Neural progenitor cell (in vitro differentiated cells): ENCODE measurements around the gene RUNDC1. TPM values are rescaled to one million over a fixed set of nuclear protein-coding genes. Genes with fewer than 3 reads are reported as not detected.

Experiments
- DNase-seq: peaks from one replicate; pipeline ENCODE4 v3.0.0-alpha.2; 2016; ENCODE audit warnings: low spot score
- H2AFZ ChIP-seq: fragments of 200-600 bp; sonication (generic); replicated peaks from 2 replicates; pipeline ENCODE4 v1.6.1; 2016; ENCODE audit warnings: antibody characterized with exemption
- H3F3A ChIP-seq: fragments of 200-600 bp; sonication (generic); 2 replicates; pipeline ENCODE4 v1.6.1; 2016; ENCODE audit warnings: antibody characterized with exemption, low read depth
- H3K27ac ChIP-seq: fragments of 200-600 bp; sonication (generic); 2 replicates; pipeline ENCODE4 v1.5.1; 2016; ENCODE audit warnings: mild to moderate bottlenecking
- H3K27me3 ChIP-seq: fragments of 200-600 bp; sonication (generic); 2 replicates; pipeline ENCODE4 v1.6.1; 2016; ENCODE audit warnings: mild to moderate bottlenecking, moderate library complexity
- H3K36me3 ChIP-seq: fragments of 200-600 bp; sonication (generic); 2 replicates; pipeline ENCODE4 v1.5.1; 2016
- H3K4me1 ChIP-seq: fragments of 200-600 bp; sonication (generic); 2 replicates; pipeline ENCODE4 v1.6.1; 2016; ENCODE audit warnings: mixed run types
- H3K4me2 ChIP-seq: fragments of 200-600 bp; sonication (generic); 2 replicates; pipeline ENCODE4 v1.6.1; 2016
- H3K4me3 ChIP-seq: fragments of 200-600 bp; sonication (generic); 2 replicates; pipeline ENCODE4 v1.5.1; 2016
- H3K79me2 ChIP-seq: fragments of 200-600 bp; sonication (generic); 2 replicates; pipeline ENCODE4 v1.6.1; 2016; ENCODE audit warnings: low read depth
- H3K9ac ChIP-seq: fragments of 200-600 bp; sonication (generic); 2 replicates; pipeline ENCODE4 v1.6.1; 2016
- H3K9me3 ChIP-seq: fragments of 200-600 bp; sonication (generic); 2 replicates; pipeline ENCODE4 v1.5.1; 2016; ENCODE audit warnings: low read depth
- H4K20me1 ChIP-seq: fragments of 200-600 bp; sonication (generic); 2 replicates; pipeline ENCODE4 v1.6.1; 2016; ENCODE audit warnings: low read depth
- H3K27ac Mint-ChIP-seq: 3 replicates; pipeline ENCODE4 v1.8.0; 2021; ENCODE audit warnings: mixed read lengths
- H3K27me3 Mint-ChIP-seq: 2 replicates; pipeline ENCODE4 v1.8.0; 2022; ENCODE audit warnings: low read depth, mild to moderate bottlenecking, inconsistent platforms, moderate library complexity, mixed read lengths; ENCODE audit not compliant: insufficient read depth
- H3K36me3 Mint-ChIP-seq: 3 replicates; pipeline ENCODE4 v1.8.0; 2021; ENCODE audit warnings: mixed read lengths
- H3K4me1 Mint-ChIP-seq: 3 replicates; pipeline ENCODE4 v1.8.0; 2021; ENCODE audit warnings: mixed read lengths
- H3K4me3 Mint-ChIP-seq: 3 replicates; pipeline ENCODE4 v1.8.0; 2021; ENCODE audit warnings: mild to moderate bottlenecking, moderate library complexity, mixed read lengths
- H3K9me3 Mint-ChIP-seq: 3 replicates; pipeline ENCODE4 v1.8.0; 2020; ENCODE audit warnings: mixed read lengths
- CTCF ChIP-seq: fragments of 200-600 bp; sonication (generic); IDR thresholded peaks from 2 replicates; pipeline ENCODE4 v1.5.1; 2017; ENCODE audit warnings: antibody characterized with exemption, mild to moderate bottlenecking
- EZH2 ChIP-seq: fragments of 200-600 bp; sonication (generic); IDR thresholded peaks from 2 replicates; pipeline ENCODE4 v1.6.1; 2017; ENCODE audit warnings: antibody characterized with exemption, mild to moderate bottlenecking, moderate library complexity
- EZH2phosphoT487 ChIP-seq: fragments of 200-600 bp; sonication (generic); IDR thresholded peaks from 2 replicates; pipeline ENCODE4 v1.6.1; 2017; ENCODE audit warnings: antibody characterized with exemption
- total RNA-seq: library from RNA; depleted of rRNA; stranded (reverse); fragments of >200 nt; gene quantifications from 2 replicates; pipeline ENCODE4 v1.2.3, GENCODE V29; 2015; ENCODE audit warnings: low replicate concordance

Gene RUNDC1
- total RNA-seq, 1 donor from 2014 or later: 11.4 TPM

GRCh38 chr17:42979511-42980273, 673 bp upstream of the RUNDC1 start, which contains the start of gene PTGES3L:
PTGES3L (minus strand) TSS chr17:42980080; CDS start chr17:42980053, 27 bp downstream.
- peak; percentile 67 for DNase-seq
- Histone ChIP-seq H3K9me3 (no peaks in the 10 kb centered on the region), H3K27me3 (no peaks in the 10 kb centered on the region), H3K4me1 (peaks cover 11% of the 10 kb centered on the region), H3K4me2 (peak within 1 kb of the TSS; percentile 93), H3F3A (peaks cover 19% of the 10 kb centered on the region), H3K27ac (peak within 1 kb of the TSS; percentile 16), H3K9ac (peak within 1 kb of the TSS; percentile 78), H4K20me1 (peaks cover 18% of the 10 kb centered on the region), H3K4me3 (peak within 1 kb of the TSS; percentile 84), H3K36me3 (no peaks in the 10 kb centered on the region), H2AFZ (peak within 1 kb of the TSS; percentile 83), H3K79me2 (peaks cover 33% of the 10 kb centered on the region)
- Mint-ChIP-seq H3K9me3 (no peaks in the 10 kb centered on the region), H3K27me3 (peaks cover 9% of the 10 kb centered on the region), H3K36me3 (peaks cover 11% of the 10 kb centered on the region), H3K4me1 (peaks cover 23% of the 10 kb centered on the region), H3K27ac (peak within 1 kb of the TSS; percentile 96), H3K4me3 (peak within 1 kb of the TSS; percentile 100)
- TF ChIP-seq EZH2phosphoT487 (no peak), EZH2 (no peak), CTCF (no peak)

DNA sequence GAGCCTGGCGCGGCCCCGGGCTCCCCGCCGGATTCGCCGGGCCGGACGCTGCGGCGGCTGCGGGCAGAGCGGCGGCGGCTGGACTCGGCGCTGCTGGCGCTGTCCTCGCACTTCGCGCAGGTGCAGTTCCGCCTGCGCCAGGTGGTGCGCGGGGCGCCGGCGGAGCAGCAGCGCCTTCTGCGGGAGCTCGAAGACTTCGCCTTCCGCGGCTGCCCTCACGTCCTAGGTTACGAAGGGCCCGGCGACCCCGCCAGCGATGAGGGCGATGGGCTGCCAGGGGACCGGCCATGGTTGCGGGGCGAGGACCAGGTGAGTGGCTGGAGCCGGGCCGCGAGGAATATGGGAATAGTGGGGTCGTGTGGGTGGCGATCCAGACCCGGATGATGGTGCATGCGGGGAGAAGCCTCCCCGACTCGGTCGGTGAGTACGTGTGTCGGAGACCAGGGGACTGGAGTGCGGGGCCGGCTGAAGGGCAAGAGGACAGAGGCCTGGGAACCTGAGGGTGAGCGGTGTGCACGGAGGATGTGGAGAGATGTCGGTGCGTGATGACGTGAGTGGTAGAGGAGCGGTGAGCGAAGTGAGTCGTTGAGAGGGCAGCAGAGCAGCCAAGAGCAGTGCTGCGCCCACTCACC, 517 bp downstream of the RUNDC1 start:
- peak overlapping the region; percentile 99 for H3K4me3 Mint-ChIP-seq
- H4K20me1 ChIP-seq: peaks cover 18% of the 10 kb centered on the region
- H3K27me3 Mint-ChIP-seq: peaks cover 9% of the 10 kb centered on the region
- TF ChIP-seq CTCF (peak; percentile 32), EZH2phosphoT487 (no peak), EZH2 (no peak)
- peak overlapping the region; percentile 93 for H3K27ac Mint-ChIP-seq
- H3K36me3 ChIP-seq: no peaks in the 10 kb centered on the region
- H3K4me3 ChIP-seq: peak overlapping the region; percentile 84
- H3K9ac ChIP-seq: peak overlapping the region; percentile 78
- peak overlapping the region; percentile 93 for H3K4me2 ChIP-seq
- H3K9me3 ChIP-seq: no peaks in the 10 kb centered on the region
- H2AFZ ChIP-seq: peak overlapping the region; percentile 83
- H3K27me3 ChIP-seq: no peaks in the 10 kb centered on the region
- peaks cover 18% of the 10 kb centered on the region for H3K36me3 Mint-ChIP-seq
- no peaks in the 10 kb centered on the region for H3K9me3 Mint-ChIP-seq
- DNase-seq: peak; percentile 78
- peaks cover 41% of the 10 kb centered on the region for H3K79me2 ChIP-seq
- peaks cover 23% of the 10 kb centered on the region for H3K4me1 Mint-ChIP-seq
- H3K4me1 ChIP-seq: peaks cover 11% of the 10 kb centered on the region
- H3K27ac ChIP-seq: peak overlapping the region; percentile 16
- H3F3A ChIP-seq: peaks cover 19% of the 10 kb centered on the region

DNA sequence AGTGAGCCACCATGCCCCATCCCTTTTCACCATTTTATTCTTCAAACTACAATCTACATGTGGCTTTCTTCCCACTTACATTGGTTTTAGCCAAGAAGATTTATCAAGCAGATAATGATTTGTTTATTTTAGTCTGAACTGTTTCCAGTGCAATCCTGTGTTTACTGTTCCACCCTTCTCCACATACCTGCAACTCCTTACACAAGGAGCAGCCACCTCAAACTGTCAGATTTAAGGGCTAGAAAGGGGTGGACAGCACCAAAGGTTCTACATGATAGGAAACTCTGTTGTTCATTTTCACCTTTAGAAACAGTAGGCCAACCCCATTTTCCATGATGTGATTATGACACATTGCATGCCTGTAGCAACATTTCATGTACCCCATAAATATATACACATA, 1.9 kb downstream of the RUNDC1 start:
- Histone ChIP-seq H4K20me1 (peaks cover 18% of the 10 kb centered on the region), H3K9me3 (no peaks in the 10 kb centered on the region), H3K4me2 (peak overlapping the region; percentile 93), H3K4me3 (no peak overlapping the region), H3K27me3 (no peaks in the 10 kb centered on the region), H3K9ac (no peak overlapping the region), H3F3A (peaks cover 19% of the 10 kb centered on the region), H3K36me3 (no peaks in the 10 kb centered on the region), H3K27ac (no peak overlapping the region), H3K4me1 (peaks cover 11% of the 10 kb centered on the region), H2AFZ (no peak overlapping the region), H3K79me2 (peaks cover 43% of the 10 kb centered on the region)
- peak overlapping the region; percentile 99 for H3K4me3 Mint-ChIP-seq
- peaks cover 9% of the 10 kb centered on the region for H3K27me3 Mint-ChIP-seq
- no peak overlapping the region for H3K27ac Mint-ChIP-seq
- no peaks in the 10 kb centered on the region for H3K9me3 Mint-ChIP-seq
- H3K36me3 Mint-ChIP-seq: peaks cover 18% of the 10 kb centered on the region
- H3K4me1 Mint-ChIP-seq: peaks cover 23% of the 10 kb centered on the region
- TF ChIP-seq CTCF: no peak
- DNase-seq: no peak
